Measurements from ENCODE around the gene PSME2. TPM values are rescaled to one million over a fixed set of nuclear protein-coding genes. Genes with fewer than 3 reads are reported as not detected.
"Not testable (repeated sequence)": the region's sequence is repeated elsewhere in the genome, so short reads cannot be mapped to it uniquely, and the experiment has no call there.

PSME2 gene
- total and polyA plus RNA-seq, 7 donors: 30.1 to 179 (median 76.4) TPM

GRCh38 chr14:24110060-24110459, 36.4 kb downstream of the PSME2 start:
- no peak overlapping the region for H3K4me3 ChIP-seq
- H3K27me3 ChIP-seq (ENCODE audit: insufficient read depth in 3 of 3, low read length in 2 of 3): no peaks in the 10 kb centered on the region
- H3K27ac ChIP-seq: no peak overlapping the region
- no peak for TF ChIP-seq CTCF (IDR thresholded peaks at IDR 0.05)
- peaks cover 9% of the 10 kb centered on the region for H3K4me1 ChIP-seq
- WGBS, 3 donors: 80 to 85% (median 80%) methylated on average over 9 of the region's 9 CpGs
- intact Hi-C loops (cut with DNase I): loop anchor here (5.0 kb wide), 1 partner anchor 37 kb away; the partner anchor contains the start of genes PSME2 (in 2 of the 2) and RNF31 (in 2 of the 2)
- no peaks in the 10 kb centered on the region for H3K9me3 ChIP-seq
- no peaks in the 10 kb centered on the region for H3K36me3 ChIP-seq (ENCODE audit: insufficient read depth in 1 of 2, low read depth in 1 of 2)
- DNase-seq (no peak), ATAC-seq (no peak)

- DNase-seq: no peak
- peaks cover 9% of the 10 kb centered on the region for H3K4me1 ChIP-seq
- ATAC-seq: no peak
- H3K4me3 ChIP-seq: no peak overlapping the region
- no peaks in the 10 kb centered on the region for H3K27me3 ChIP-seq (ENCODE audit: insufficient read depth in 3 of 3, low read length in 2 of 3)
- intact Hi-C loops (cut with DNase I): loop anchor here (1.0 to 5.0 kb wide), 4 partner anchors 14 to 96 kb away; partner anchors contain the start of genes IRF9 (in 1 of the 2) and PCK2 (in 1 of the 2)
- TF ChIP-seq CTCF (IDR thresholded peaks at IDR 0.05): no peak
- H3K9me3 ChIP-seq: no peaks in the 10 kb centered on the region
- WGBS, 3 donors: 45 to 47% (median 47%) methylated on average over 5 of the region's 5 CpGs
- H3K27ac ChIP-seq: no peak overlapping the region
- H3K36me3 ChIP-seq (ENCODE audit: insufficient read depth in 1 of 2, low read depth in 1 of 2): peaks cover 0 to under 1% of the 10 kb centered on the region in 2 donors
Measured at GRCh38 chr14:24108336-24108874, 38.0 kb downstream of the PSME2 start.

- Histone ChIP-seq H3K9me3 (no peaks in the 10 kb centered on the region), H3K27me3 (ENCODE audit: insufficient read depth in 3 of 3, low read length in 2 of 3) (no peaks in the 10 kb centered on the region), H3K4me3 (no peak overlapping the region), H3K4me1 (peaks cover 9% of the 10 kb centered on the region), H3K27ac (no peak overlapping the region), H3K36me3 (ENCODE audit: insufficient read depth in 1 of 2, low read depth in 1 of 2) (peaks cover 0 to 3% of the 10 kb centered on the region in 2 donors)
- DNase-seq: no peak
- intact Hi-C loops (cut with DNase I): loop anchor here in 1 of 2 donors (5.0 kb wide), 1 partner anchor 94 kb away; no protein-coding TSS in a partner anchor
- WGBS, 3 donors: 87 to 93% (median 90%) methylated on average over 4 of the region's 4 CpGs
- no peak for ATAC-seq
- TF ChIP-seq CTCF (IDR thresholded peaks at IDR 0.05): no peak
Measured at GRCh38 chr14:24106672-24107271, 39.6 kb downstream of the PSME2 start.

GRCh38 chr14:24105609-24106239, 40.7 kb downstream of the PSME2 start:
- H3K4me1 ChIP-seq; DNase-seq; H3K36me3 ChIP-seq (ENCODE audit: insufficient read depth in 1 of 2, low read depth in 1 of 2); H3K27me3 ChIP-seq (ENCODE audit: insufficient read depth in 3 of 3, low read length in 2 of 3); H3K4me3 ChIP-seq; H3K9me3 ChIP-seq; H3K27ac ChIP-seq; ATAC-seq: not testable (repeated sequence)
- 91 to 92% (median 91%) methylated on average over 8 of the region's 8 CpGs for WGBS, 3 donors
- intact Hi-C loops (cut with DNase I): loop anchor here in 1 of 2 donors (5.0 kb wide), 1 partner anchor 93 kb away; no protein-coding TSS in a partner anchor

GRCh38 chr14:24103451-24103850, 43.0 kb downstream of the PSME2 start:
- ATAC-seq: no peak

More at GRCh38 chr14:24103451-24103850, 43.0 kb downstream of the PSME2 start:
- intact Hi-C loops (cut with DNase I): no loop called here
- H3K4me1 ChIP-seq: peaks cover under 1% of the 10 kb centered on the region
- H3K36me3 ChIP-seq (ENCODE audit: insufficient read depth in 1 of 2, low read depth in 1 of 2): peaks cover 0 to 3% of the 10 kb centered on the region in 2 donors
- no peak overlapping the region for H3K27ac ChIP-seq
- H3K27me3 ChIP-seq (ENCODE audit: insufficient read depth in 3 of 3, low read length in 2 of 3): no peaks in the 10 kb centered on the region
- no peaks in the 10 kb centered on the region for H3K9me3 ChIP-seq
- WGBS, 3 donors: 89 to 93% (median 89%) methylated on average over 13 of the region's 13 CpGs
- no peak for DNase-seq
- no peak overlapping the region for H3K4me3 ChIP-seq
- no peak for TF ChIP-seq CTCF (IDR thresholded peaks at IDR 0.05)
